ENCODE results near the gene DNAH8. TPM values are rescaled to one million over a fixed set of nuclear protein-coding genes. Genes with fewer than 3 reads are reported as not detected.
"Not testable (repeated sequence)": the region's sequence is repeated elsewhere in the genome, so short reads cannot be mapped to it uniquely, and the experiment has no call there.

Gene DNAH8
- total RNA-seq, 1 donor from 2014 or later, result 0.03 TPM

DNA sequence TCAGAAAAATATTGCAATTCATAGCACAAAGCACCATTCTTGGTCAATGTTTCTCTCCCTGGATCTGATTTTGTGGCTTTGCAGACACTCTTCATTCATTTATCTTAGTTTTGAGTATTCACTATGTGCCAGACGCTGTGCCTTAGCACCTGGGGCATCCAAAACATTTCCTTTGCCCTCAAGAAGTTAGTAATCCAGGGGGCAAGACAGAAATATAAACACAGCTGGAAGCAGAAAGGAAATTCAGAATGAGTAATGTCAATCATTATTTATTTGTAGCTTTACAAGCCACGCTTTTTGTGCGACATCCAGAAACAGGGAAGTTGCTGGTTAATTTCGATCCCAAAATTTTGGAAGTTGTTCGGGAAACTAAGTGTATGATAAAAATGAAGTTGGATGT is 71.4 kb downstream of the DNAH8 start:
- H3K27ac ChIP-seq, result no peak overlapping the region
- no peak for DNase-seq
- intact Hi-C loops (cut with DNase I), result no loop called here
- H3K36me3 ChIP-seq, result no peaks in the 10 kb centered on the region
- no peaks in the 10 kb centered on the region for H3K4me1 ChIP-seq
- TF ChIP-seq CTCF (IDR thresholded peaks at IDR 0.05), result no peak
- no peaks in the 10 kb centered on the region for H3K9me3 ChIP-seq
- H3K27me3 ChIP-seq (ENCODE audit: low read depth), result no peaks in the 10 kb centered on the region
- no peak overlapping the region for H3K4me3 ChIP-seq
- ATAC-seq, result no peak

- no peaks in the 10 kb centered on the region for H3K27me3 ChIP-seq (ENCODE audit: low read depth)
- intact Hi-C loops (cut with DNase I), result no loop called here
- H3K4me3 ChIP-seq, result no peak overlapping the region
- no peaks in the 10 kb centered on the region for H3K9me3 ChIP-seq
- H3K4me1 ChIP-seq, result no peaks in the 10 kb centered on the region
- TF ChIP-seq CTCF (IDR thresholded peaks at IDR 0.05), result no peak
- DNase-seq, result no peak
- H3K27ac ChIP-seq, result no peak overlapping the region
- no peaks in the 10 kb centered on the region for H3K36me3 ChIP-seq
- no peak for ATAC-seq
Observed at GRCh38 chr6:38789256-38789655, 74.1 kb downstream of the DNAH8 start.

- Histone ChIP-seq H3K27me3 (ENCODE audit: low read depth) (peaks cover 3% of the 10 kb centered on the region), H3K36me3 (no peaks in the 10 kb centered on the region), H3K4me1 (no peaks in the 10 kb centered on the region), H3K27ac (no peak overlapping the region), H3K4me3 (no peak overlapping the region), H3K9me3 (no peaks in the 10 kb centered on the region)
- DNase-seq, result no peak
- ATAC-seq, result no peak
- TF ChIP-seq CTCF (IDR thresholded peaks at IDR 0.05), result no peak
- intact Hi-C loops (cut with DNase I), result no loop called here
Observed at GRCh38 chr6:38792356-38792755, 77.2 kb downstream of the DNAH8 start.

- intact Hi-C loops (cut with DNase I), result no loop called here
- Histone ChIP-seq H3K27me3 (ENCODE audit: low read depth) (peaks cover 3% of the 10 kb centered on the region), H3K9me3 (no peaks in the 10 kb centered on the region), H3K4me3 (no peak overlapping the region), H3K27ac (no peak overlapping the region), H3K4me1 (no peaks in the 10 kb centered on the region), H3K36me3 (no peaks in the 10 kb centered on the region)
- ATAC-seq (no peak), DNase-seq (no peak)
- TF ChIP-seq CTCF (IDR thresholded peaks at IDR 0.05), result no peak
Observed at GRCh38 chr6:38794682-38795081, 79.6 kb downstream of the DNAH8 start.

DNA sequence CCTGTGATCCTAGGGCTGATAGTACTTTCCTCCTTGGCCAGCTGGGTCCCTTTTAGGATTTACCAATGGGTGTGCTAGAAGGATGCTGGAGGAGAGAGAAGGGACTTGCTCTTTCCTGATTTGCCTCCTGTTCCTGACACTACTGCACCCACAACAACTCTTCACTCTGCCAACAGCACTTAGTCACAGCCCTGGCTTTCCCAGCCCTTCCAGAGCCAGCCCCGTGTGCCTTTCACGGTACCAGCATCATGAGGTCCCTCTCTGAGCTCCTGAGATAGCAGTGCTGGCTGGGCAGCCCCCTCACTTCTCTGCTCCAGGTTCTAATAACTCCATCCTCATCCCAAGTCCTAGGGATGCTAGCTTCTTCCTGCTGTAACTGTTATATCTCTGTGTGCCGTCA is 80.9 kb downstream of the DNAH8 start:
- DNase-seq (no peak), ATAC-seq (no peak)
- no peak for TF ChIP-seq CTCF (IDR thresholded peaks at IDR 0.05)
- Histone ChIP-seq H3K4me3 (no peak overlapping the region), H3K36me3 (no peaks in the 10 kb centered on the region), H3K9me3 (no peaks in the 10 kb centered on the region), H3K27ac (no peak overlapping the region), H3K27me3 (ENCODE audit: low read depth) (peaks cover 3% of the 10 kb centered on the region), H3K4me1 (no peaks in the 10 kb centered on the region)
- intact Hi-C loops (cut with DNase I), result no loop called here

- H3K4me1 ChIP-seq; H3K36me3 ChIP-seq; ATAC-seq; DNase-seq; H3K9me3 ChIP-seq; H3K4me3 ChIP-seq; H3K27ac ChIP-seq; H3K27me3 ChIP-seq (ENCODE audit: low read depth); intact Hi-C loops (cut with DNase I): not testable (repeated sequence)
Observed at GRCh38 chr6:38796437-38796836, 81.3 kb downstream of the DNAH8 start.
